Ovary (tissue), 3 donors: Measurements from ENCODE around the gene EXOC2.

ENCODE experiments used
- CTCF ChIP-seq, 3 donors: fragments of 450-650 bp in 2 of 3; fragments of 200-600 bp in 1 of 3; IDR thresholded peaks; one replicate each; pipeline versions ENCODE4 v1.5.1 to v1.8.0; 2016 to 2022; ENCODE audit warnings: antibody characterized with exemption in 3 of 3, mild to moderate bottlenecking in 1 of 3
- POLR2A ChIP-seq: fragments of 450-650 bp; IDR thresholded peaks from one replicate; pipeline ENCODE4 v1.6.1; 2017; ENCODE audit warnings: antibody characterized with exemption, mild to moderate bottlenecking, moderate library complexity
- donor health status: DM: no; HTN: no; CAD: no.

- TF ChIP-seq POLR2A (no peak), CTCF (IDR thresholded peaks at IDR 0.05) (no peak)
These were observed 109.8 kb downstream of the EXOC2 start for GRCh38 chr6:583116-583515.
